H9 (cell line): ENCODE data around the gene OSBP2. TPM values are rescaled to one million over a fixed set of nuclear protein-coding genes. Genes with fewer than 3 reads are reported as not detected.
A peak's percentile ranks its signal among the peaks of the same experiment; 100 is the strongest.

Experiments
- DNase-seq: peaks from one replicate; pipeline ENCODE4 v3.0.0-alpha.2; 2017
- H2AFZ ChIP-seq: one replicate; pipeline ENCODE4 v1.6.1; 2013; ENCODE audit warnings: mild to moderate bottlenecking, low read length, control low read depth, moderate library complexity
- H2AK5ac ChIP-seq: 2 replicates; pipeline ENCODE4 v1.6.1; 2013; ENCODE audit warnings: low read length, control low read depth, mixed read lengths; ENCODE audit not compliant: insufficient read length
- H2BK120ac ChIP-seq: one replicate; pipeline ENCODE4 v1.6.1; 2013; ENCODE audit warnings: low read depth, mild to moderate bottlenecking, low read length, control low read depth, inconsistent platforms; ENCODE audit not compliant: poor library complexity, severe bottlenecking
- H2BK12ac ChIP-seq: 2 replicates; pipeline ENCODE4 v1.6.1; 2013; ENCODE audit warnings: low read length, control low read depth, mixed read lengths, low read depth; ENCODE audit not compliant: insufficient read length
- H2BK15ac ChIP-seq: 2 replicates; pipeline ENCODE4 v1.6.1; 2013; ENCODE audit warnings: low read depth, low read length, control low read depth
- H2BK20ac ChIP-seq: one replicate; pipeline ENCODE4 v1.6.1; 2013; ENCODE audit warnings: low read depth, mild to moderate bottlenecking, low read length, control low read depth, inconsistent platforms; ENCODE audit not compliant: poor library complexity, severe bottlenecking
- H2BK5ac ChIP-seq: 2 replicates; pipeline ENCODE4 v1.6.1; 2013; ENCODE audit warnings: low read length, control low read depth, mixed read lengths; ENCODE audit not compliant: insufficient read length
- H3K14ac ChIP-seq: 2 replicates; pipeline ENCODE4 v1.6.1; 2013; ENCODE audit warnings: low read length, control low read depth; ENCODE audit not compliant: insufficient read depth
- H3K18ac ChIP-seq: 2 replicates; pipeline ENCODE4 v1.6.1; 2013; ENCODE audit warnings: low read depth, mild to moderate bottlenecking, mixed read lengths, low read length, control low read depth; ENCODE audit not compliant: insufficient read length
- H3K23ac ChIP-seq: 2 replicates; pipeline ENCODE4 v1.6.1; 2013; ENCODE audit warnings: low read length, control low read depth, mixed read lengths, low read depth; ENCODE audit not compliant: insufficient read length
- H3K23me2 ChIP-seq: 2 replicates; pipeline ENCODE4 v1.6.1; 2013; ENCODE audit warnings: low read depth, mild to moderate bottlenecking, mixed read lengths, low read length, control low read depth; ENCODE audit not compliant: insufficient read length, poor library complexity, severe bottlenecking
- H3K27ac ChIP-seq: 2 replicates; pipeline ENCODE4 v1.5.1; 2013; ENCODE audit warnings: low read length, control low read depth, mixed read lengths, low read depth; ENCODE audit not compliant: insufficient read length
- H3K27me3 ChIP-seq: 2 replicates; pipeline ENCODE4 v1.6.1; 2013; ENCODE audit warnings: low read length, control low read depth, inconsistent platforms; ENCODE audit not compliant: insufficient read depth
- H3K4ac ChIP-seq: 2 replicates; pipeline ENCODE4 v1.6.1; 2013; ENCODE audit warnings: low read depth, mild to moderate bottlenecking, control low read depth, inconsistent platforms, low read length, moderate library complexity
- H3K4me1 ChIP-seq: 2 replicates; pipeline ENCODE4 v1.6.1; 2013; ENCODE audit warnings: low read length, control low read depth, inconsistent platforms; ENCODE audit not compliant: insufficient read depth
- H3K4me2 ChIP-seq: 2 replicates; pipeline ENCODE4 v1.6.1; 2013; ENCODE audit warnings: low read length, control low read depth, mixed read lengths; ENCODE audit not compliant: insufficient read length, insufficient read depth
- H3K56ac ChIP-seq: 2 replicates; pipeline ENCODE4 v1.6.1; 2013; ENCODE audit warnings: low read depth, mild to moderate bottlenecking, mixed read lengths, low read length, control low read depth; ENCODE audit not compliant: insufficient read length
- H3K79me1 ChIP-seq: 2 replicates; pipeline ENCODE4 v1.6.1; 2013; ENCODE audit warnings: low read depth, mild to moderate bottlenecking, moderate library complexity, low read length, control low read depth, inconsistent platforms; ENCODE audit not compliant: insufficient read depth, poor library complexity, severe bottlenecking
- H3K79me2 ChIP-seq: 2 replicates; pipeline ENCODE4 v1.6.1; 2013; ENCODE audit warnings: low read length, control low read depth, inconsistent platforms; ENCODE audit not compliant: insufficient read depth
- H3K9ac ChIP-seq: 2 replicates; pipeline ENCODE4 v1.6.1; 2013; ENCODE audit warnings: low read length, control low read depth, mixed read lengths; ENCODE audit not compliant: insufficient read length; ENCODE audit errors: extremely low read depth
- H3K9me3 ChIP-seq: one replicate; pipeline ENCODE4 v1.6.1; 2013; ENCODE audit warnings: low read depth, low read length, inconsistent platforms; ENCODE audit not compliant: control insufficient read depth
- H3T11ph ChIP-seq: one replicate; pipeline ENCODE4 v1.6.1; 2013; ENCODE audit warnings: mild to moderate bottlenecking, low read length, control low read depth, inconsistent platforms
- H4K20me1 ChIP-seq: one replicate; pipeline ENCODE4 v1.6.1; 2013; ENCODE audit not compliant: control insufficient read depth, insufficient read length, insufficient read depth
- H4K5ac ChIP-seq: 2 replicates; pipeline ENCODE4 v1.6.1; 2013; ENCODE audit warnings: low read depth, mild to moderate bottlenecking, mixed read lengths, low read length, control low read depth; ENCODE audit not compliant: insufficient read length
- H4K8ac ChIP-seq: replicated peaks from 2 replicates; pipeline ENCODE4 v1.6.1; 2013; ENCODE audit warnings: low read length, control low read depth, mixed read lengths, low read depth; ENCODE audit not compliant: insufficient read length
- H4K91ac ChIP-seq: 2 replicates; pipeline ENCODE4 v1.6.1; 2013; ENCODE audit warnings: low read depth, mild to moderate bottlenecking, moderate library complexity, mixed read lengths, low read length, control low read depth; ENCODE audit not compliant: insufficient read length
- H3K27ac Mint-ChIP-seq, 3 experiments: 2 replicates in 2 of 3; 3 replicates in 1 of 3; pipeline ENCODE4 v1.8.0; 2020 to 2021; ENCODE audit warnings: mixed read lengths in 3 of 3, mild to moderate bottlenecking in 1 of 3, moderate library complexity in 1 of 3
- H3K27me3 Mint-ChIP-seq: 2 replicates; pipeline ENCODE4 v1.8.0; 2021; ENCODE audit warnings: low read depth, mild to moderate bottlenecking, moderate library complexity, mixed read lengths
- H3K36me3 Mint-ChIP-seq, 3 experiments: 2 replicates in 2 of 3; 3 replicates in 1 of 3; pipeline ENCODE4 v1.8.0; 2020 to 2021; ENCODE audit warnings: low read depth in 3 of 3, mixed read lengths in 3 of 3; ENCODE audit not compliant: insufficient read depth in 1 of 3
- H3K4me1 Mint-ChIP-seq, 2 experiments: 2 replicates each; pipeline ENCODE4 v1.8.0; 2020; ENCODE audit warnings: mixed read lengths in 2 of 2
- H3K4me3 Mint-ChIP-seq, 2 experiments: 2 replicates in 1 of 2; 3 replicates in 1 of 2; pipeline ENCODE4 v1.8.0; 2020 to 2021; ENCODE audit warnings: mild to moderate bottlenecking in 2 of 2, mixed read lengths in 2 of 2, moderate library complexity in 1 of 2
- H3K9me3 Mint-ChIP-seq, 2 experiments: 2 replicates in 1 of 2; 3 replicates in 1 of 2; pipeline ENCODE4 v1.8.0; 2020; ENCODE audit warnings: mild to moderate bottlenecking in 2 of 2, mixed read lengths in 2 of 2, moderate library complexity in 1 of 2
- WGBS: extraction: QIAGEN DNeasy Blood & Tissue Kit; methylation state at CpG from one replicate; pipeline ENCODE4 v1.1.7; 2013; ENCODE audit warnings: missing lambda C conversion rate, low lambda C conversion rate, mixed read lengths; ENCODE audit not compliant: insufficient read length; ENCODE audit errors: extremely low coverage; 5-methylcytosine and 5-hydroxymethylcytosine counted together
- total RNA-seq: library from RNA; stranded (reverse); gene quantifications from 2 replicates; pipeline ENCODE4 v1.2.1, GENCODE V29; 2021
- TF ChIP-seq, protein P1 (sequence below): fragments of 200-600 bp; sonication (generic); conservative IDR thresholded peaks from 3 replicates; pipeline ENCODE4 v1.8.0; 2021; ENCODE audit warnings: antibody characterized with exemption, mild to moderate bottlenecking

The OSBP2 gene
- total RNA-seq, 1 experiment from 2014 or later = 3.4 TPM

DNA sequence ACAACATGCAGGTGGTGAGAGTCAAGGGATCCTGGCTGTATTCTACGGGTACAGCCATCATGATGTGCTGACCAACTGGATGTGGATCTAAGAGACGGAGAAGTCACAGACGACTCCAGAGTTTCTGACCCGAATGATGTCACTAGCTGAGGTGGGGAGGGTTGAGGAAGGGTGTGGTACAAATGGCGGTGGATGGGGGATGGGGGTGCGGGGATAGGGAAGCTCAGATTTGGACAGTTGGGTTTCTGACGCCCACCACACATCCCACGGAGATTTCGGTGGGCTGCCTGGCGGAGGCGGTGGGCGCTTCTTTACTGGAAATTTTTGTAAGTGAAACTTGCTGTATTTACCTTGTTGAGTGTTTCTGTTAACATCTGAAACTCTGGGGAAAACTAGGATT, 126.7 kb downstream of the OSBP2 start:
- Mint-ChIP-seq H3K27me3 (peaks cover 39% of the 10 kb centered on the region), H3K4me1 (peaks cover 3 to 6% of the 10 kb centered on the region in 2 experiments; a peak in 3 of 4 replicates), H3K9me3 (no peaks in the 10 kb centered on the region), H3K36me3 (no peaks in the 10 kb centered on the region), H3K4me3 (peak overlapping the region; percentile 37 to 58; a peak in 4 of 5 replicates), H3K27ac (no peak overlapping the region)
- Histone ChIP-seq H4K91ac (no peak overlapping the region), H2AFZ (no peak overlapping the region), H3K79me1 (no peaks in the 10 kb centered on the region), H3K18ac (no peak overlapping the region), H3K27ac (no peak overlapping the region), H3K79me2 (no peaks in the 10 kb centered on the region), H2BK20ac (no peak overlapping the region), H2BK5ac (no peak overlapping the region), H4K8ac (no peak overlapping the region), H3K14ac (no peak overlapping the region), H3K4ac (no peak overlapping the region), H4K20me1 (no peaks in the 10 kb centered on the region), H2BK15ac (no peak overlapping the region), H3K27me3 (peaks cover 4% of the 10 kb centered on the region; the same call in 1 of the 2 replicates), H3K56ac (no peak overlapping the region), H2BK12ac (no peak overlapping the region), H3K4me1 (no peaks in the 10 kb centered on the region), H4K5ac (no peak overlapping the region), H3K9ac (no peak overlapping the region), H2BK120ac (no peak overlapping the region), H3K9me3 (no peaks in the 10 kb centered on the region), H2AK5ac (no peak overlapping the region), H3K4me2 (no peak overlapping the region), H3K23me2 (peaks cover 10% of the 10 kb centered on the region), H3K23ac (no peak overlapping the region), H3T11ph (no peak overlapping the region)
- DNase-seq = no peak
- WGBS = no CpG with 5 or more reads among the region's 12 CpGs
- TF ChIP-seq, protein P1, sequence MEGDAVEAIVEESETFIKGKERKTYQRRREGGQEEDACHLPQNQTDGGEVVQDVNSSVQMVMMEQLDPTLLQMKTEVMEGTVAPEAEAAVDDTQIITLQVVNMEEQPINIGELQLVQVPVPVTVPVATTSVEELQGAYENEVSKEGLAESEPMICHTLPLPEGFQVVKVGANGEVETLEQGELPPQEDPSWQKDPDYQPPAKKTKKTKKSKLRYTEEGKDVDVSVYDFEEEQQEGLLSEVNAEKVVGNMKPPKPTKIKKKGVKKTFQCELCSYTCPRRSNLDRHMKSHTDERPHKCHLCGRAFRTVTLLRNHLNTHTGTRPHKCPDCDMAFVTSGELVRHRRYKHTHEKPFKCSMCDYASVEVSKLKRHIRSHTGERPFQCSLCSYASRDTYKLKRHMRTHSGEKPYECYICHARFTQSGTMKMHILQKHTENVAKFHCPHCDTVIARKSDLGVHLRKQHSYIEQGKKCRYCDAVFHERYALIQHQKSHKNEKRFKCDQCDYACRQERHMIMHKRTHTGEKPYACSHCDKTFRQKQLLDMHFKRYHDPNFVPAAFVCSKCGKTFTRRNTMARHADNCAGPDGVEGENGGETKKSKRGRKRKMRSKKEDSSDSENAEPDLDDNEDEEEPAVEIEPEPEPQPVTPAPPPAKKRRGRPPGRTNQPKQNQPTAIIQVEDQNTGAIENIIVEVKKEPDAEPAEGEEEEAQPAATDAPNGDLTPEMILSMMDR = no peak
